Activated T-cell treated with anti-CD3 and anti-CD28 coated beads, Interleukin-2, amount 50 U/mL, for 4 hours (primary cell): ENCODE data around the gene CHAMP1. TPM values are rescaled to one million over a fixed set of nuclear protein-coding genes. Genes with fewer than 3 reads are reported as not detected.
"Not testable (repeated sequence)": the region's sequence is repeated elsewhere in the genome, so short reads cannot be mapped to it uniquely, and the experiment has no call there.

Experiments used
- ATAC-seq, 2 donors: fragments of 200-7000 bp; cut with Tn5 transposase; one replicate each; pipeline ENCODE4 v1.10.0; 2021
- DNase-seq: peaks from one replicate; pipeline ENCODE4 v3.0.0-alpha.2; 2020
- H3K27me3 Mint-ChIP-seq: one replicate; pipeline ENCODE4 v1.8.0; 2021; ENCODE audit warnings: low read depth, mixed read lengths
- H3K36me3 Mint-ChIP-seq: one replicate; pipeline ENCODE4 v1.8.0; 2022; ENCODE audit warnings: mixed read lengths; ENCODE audit not compliant: insufficient read depth
- H3K4me1 Mint-ChIP-seq: one replicate; pipeline ENCODE4 v1.8.0; 2021; ENCODE audit warnings: low read depth, mixed read lengths
- H3K4me3 Mint-ChIP-seq: one replicate; pipeline ENCODE4 v1.8.0; 2021; ENCODE audit warnings: mild to moderate bottlenecking, moderate library complexity, mixed read lengths
- H3K9me3 Mint-ChIP-seq: one replicate; pipeline ENCODE4 v1.8.0; 2021; ENCODE audit warnings: mixed read lengths
- total RNA-seq, 3 donors: library from RNA; stranded (reverse); gene quantifications; one replicate each; pipeline ENCODE4 v1.2.1, GENCODE V29; 2021

The CHAMP1 gene
- total RNA-seq, 3 donors from 2014 or later: 40.7 to 44.1 (median 42.3) TPM

GRCh38 chr13:114311387-114311786 is 2.9 kb upstream of the CHAMP1 start:
- DNase-seq: no peak
- Mint-ChIP-seq H3K36me3 (peaks cover 6% of the 10 kb centered on the region), H3K27me3 (no peaks in the 10 kb centered on the region), H3K4me3 (no peak overlapping the region), H3K4me1 (peaks cover 27% of the 10 kb centered on the region), H3K9me3 (no peaks in the 10 kb centered on the region)
- no peak for ATAC-seq

- Mint-ChIP-seq H3K27me3 (no peaks in the 10 kb centered on the region), H3K9me3 (no peaks in the 10 kb centered on the region)
These were observed 2.4 kb upstream of the CHAMP1 start for GRCh38 chr13:114311908-114312307.

GRCh38 chr13:114313061-114313860 is 1.0 kb upstream of the CHAMP1 start:
- peaks cover 2% of the 10 kb centered on the region for H3K36me3 Mint-ChIP-seq
- ATAC-seq (peak; percentile 55 to 57), DNase-seq (no peak)
- peaks cover 41% of the 10 kb centered on the region for H3K4me1 Mint-ChIP-seq
- H3K27me3 Mint-ChIP-seq: no peaks in the 10 kb centered on the region
- no peaks in the 10 kb centered on the region for H3K9me3 Mint-ChIP-seq
- peak overlapping the region; percentile 84 for H3K4me3 Mint-ChIP-seq

More at GRCh38 chr13:114311908-114312307, 2.4 kb upstream of the CHAMP1 start:
- Mint-ChIP-seq H3K36me3 (peaks cover 5% of the 10 kb centered on the region), H3K4me3 (no peak overlapping the region), H3K4me1 (peaks cover 31% of the 10 kb centered on the region)
- DNase-seq (no peak), ATAC-seq (no peak)

- peak overlapping the region; percentile 88 for H3K4me3 Mint-ChIP-seq
- no peaks in the 10 kb centered on the region for H3K27me3 Mint-ChIP-seq
- H3K36me3 Mint-ChIP-seq: peaks cover 7% of the 10 kb centered on the region
- no peaks in the 10 kb centered on the region for H3K9me3 Mint-ChIP-seq
- ATAC-seq (no peak), DNase-seq (no peak)
- peaks cover 59% of the 10 kb centered on the region for H3K4me1 Mint-ChIP-seq
These were observed 927 bp downstream of the CHAMP1 start for GRCh38 chr13:114315074-114315785.

GRCh38 chr13:114318624-114319023 is 4.3 kb downstream of the CHAMP1 start:
- Mint-ChIP-seq H3K9me3 (no peaks in the 10 kb centered on the region), H3K36me3 (peaks cover 27% of the 10 kb centered on the region), H3K4me1 (peaks cover 53% of the 10 kb centered on the region), H3K27me3 (no peaks in the 10 kb centered on the region), H3K4me3 (no peak overlapping the region)
- ATAC-seq: no peak
- no peak for DNase-seq

GRCh38 chr13:114319441-114319913 is 5.2 kb downstream of the CHAMP1 start:
- no peak overlapping the region for H3K4me3 Mint-ChIP-seq
- H3K9me3 Mint-ChIP-seq: no peaks in the 10 kb centered on the region
- no peaks in the 10 kb centered on the region for H3K27me3 Mint-ChIP-seq
- ATAC-seq: no peak
- DNase-seq: no peak
- peaks cover 34% of the 10 kb centered on the region for H3K36me3 Mint-ChIP-seq
- H3K4me1 Mint-ChIP-seq: peaks cover 57% of the 10 kb centered on the region

GRCh38 chr13:114320065-114320464 is 5.8 kb downstream of the CHAMP1 start:
- ATAC-seq (no peak), DNase-seq (no peak)
- H3K36me3 Mint-ChIP-seq: peaks cover 39% of the 10 kb centered on the region
- no peaks in the 10 kb centered on the region for H3K27me3 Mint-ChIP-seq
- no peaks in the 10 kb centered on the region for H3K9me3 Mint-ChIP-seq
- peaks cover 55% of the 10 kb centered on the region for H3K4me1 Mint-ChIP-seq
- no peak overlapping the region for H3K4me3 Mint-ChIP-seq

GRCh38 chr13:114321256-114321655 is 7.0 kb downstream of the CHAMP1 start:
- no peak overlapping the region for H3K4me3 Mint-ChIP-seq
- ATAC-seq: no peak
- DNase-seq: no peak
- peaks cover 47% of the 10 kb centered on the region for H3K36me3 Mint-ChIP-seq
- no peaks in the 10 kb centered on the region for H3K9me3 Mint-ChIP-seq
- no peaks in the 10 kb centered on the region for H3K27me3 Mint-ChIP-seq
- peaks cover 56% of the 10 kb centered on the region for H3K4me1 Mint-ChIP-seq

GRCh38 chr13:114323349-114323748 is 9.0 kb downstream of the CHAMP1 start:
- H3K36me3 Mint-ChIP-seq: peaks cover 52% of the 10 kb centered on the region
- no peak for DNase-seq
- no peaks in the 10 kb centered on the region for H3K9me3 Mint-ChIP-seq
- no peak overlapping the region for H3K4me3 Mint-ChIP-seq
- H3K4me1 Mint-ChIP-seq: peaks cover 47% of the 10 kb centered on the region
- no peaks in the 10 kb centered on the region for H3K27me3 Mint-ChIP-seq
- ATAC-seq: peak; percentile 25 to 37

GRCh38 chr13:114324334-114324733 is 10.0 kb downstream of the CHAMP1 start:
- Mint-ChIP-seq H3K27me3 (no peaks in the 10 kb centered on the region), H3K4me1 (peaks cover 39% of the 10 kb centered on the region), H3K9me3 (no peaks in the 10 kb centered on the region), H3K4me3 (no peak overlapping the region), H3K36me3 (peaks cover 52% of the 10 kb centered on the region)
- DNase-seq: no peak
- no peak for ATAC-seq

GRCh38 chr13:114325729-114326128 is 11.4 kb downstream of the CHAMP1 start:
- no peak overlapping the region for H3K4me3 Mint-ChIP-seq
- peaks cover 28% of the 10 kb centered on the region for H3K4me1 Mint-ChIP-seq
- no peaks in the 10 kb centered on the region for H3K27me3 Mint-ChIP-seq
- no peaks in the 10 kb centered on the region for H3K9me3 Mint-ChIP-seq
- H3K36me3 Mint-ChIP-seq: peaks cover 45% of the 10 kb centered on the region
- DNase-seq: no peak
- no peak for ATAC-seq

GRCh38 chr13:114328034-114328433 is 13.7 kb downstream of the CHAMP1 start:
- Mint-ChIP-seq H3K4me1 (peaks cover 28% of the 10 kb centered on the region), H3K9me3 (no peaks in the 10 kb centered on the region), H3K36me3 (peaks cover 30% of the 10 kb centered on the region), H3K4me3 (no peak overlapping the region), H3K27me3 (no peaks in the 10 kb centered on the region)
- DNase-seq (no peak), ATAC-seq (no peak)

GRCh38 chr13:114328595-114328994 is 14.3 kb downstream of the CHAMP1 start:
- DNase-seq: no peak
- Mint-ChIP-seq H3K27me3 (no peaks in the 10 kb centered on the region), H3K4me1 (peaks cover 28% of the 10 kb centered on the region), H3K9me3 (no peaks in the 10 kb centered on the region), H3K36me3 (peaks cover 28% of the 10 kb centered on the region), H3K4me3 (no peak overlapping the region)
- ATAC-seq: no peak

GRCh38 chr13:114330086-114330485 is 15.8 kb downstream of the CHAMP1 start:
- Mint-ChIP-seq H3K9me3 (no peaks in the 10 kb centered on the region), H3K4me1 (peaks cover 32% of the 10 kb centered on the region)
- ATAC-seq: no peak

GRCh38 chr13:114333881-114334280 is 19.6 kb downstream of the CHAMP1 start:
- H3K27me3 Mint-ChIP-seq, H3K4me3 Mint-ChIP-seq, DNase-seq, H3K36me3 Mint-ChIP-seq, H3K9me3 Mint-ChIP-seq, ATAC-seq: not testable (repeated sequence)
- peaks cover 19% of the 10 kb centered on the region for H3K4me1 Mint-ChIP-seq

More at GRCh38 chr13:114330086-114330485, 15.8 kb downstream of the CHAMP1 start:
- no peak for DNase-seq
- H3K27me3 Mint-ChIP-seq: no peaks in the 10 kb centered on the region
- H3K4me3 Mint-ChIP-seq: no peak overlapping the region
- H3K36me3 Mint-ChIP-seq: peaks cover 15% of the 10 kb centered on the region
